GM19240 (cell line): ENCODE results near the gene ATP5F1E.

ENCODE experiments used
- DNase-seq: peaks from one replicate; pipeline ENCODE4 v3.0.0; 2011; ENCODE audit warnings: low spot score; ENCODE audit not compliant: insufficient read length

Gene ATP5F1E

GRCh38 chr20:59032023-59032712 is at the start of gene ATP5F1E:
ATP5F1E (minus strand) TSS chr20:59032335; CDS start chr20:59032251, 84 bp downstream.
- peak; percentile 70 for DNase-seq

GRCh38 chr20:59081036-59081435 is 48.9 kb upstream of the ATP5F1E start:
- no peak for DNase-seq

- no peak for DNase-seq
Measured at GRCh38 chr20:59078231-59078630, 46.1 kb upstream of the ATP5F1E start.

GRCh38 chr20:59077705-59078104 is 45.6 kb upstream of the ATP5F1E start:
- DNase-seq: no peak

- no peak for DNase-seq
Measured at GRCh38 chr20:59075934-59076508, 43.9 kb upstream of the ATP5F1E start.

- no peak for DNase-seq
Measured at GRCh38 chr20:59074456-59074855, 42.3 kb upstream of the ATP5F1E start.

- no peak for DNase-seq
Measured at GRCh38 chr20:59073582-59073981, 41.4 kb upstream of the ATP5F1E start.

GRCh38 chr20:59071216-59071615 is 39.1 kb upstream of the ATP5F1E start:
- no peak for DNase-seq

- DNase-seq: no peak
Measured at GRCh38 chr20:59069026-59069425, 36.9 kb upstream of the ATP5F1E start.

GRCh38 chr20:59068534-59068933 is 36.4 kb upstream of the ATP5F1E start:
- no peak for DNase-seq

- DNase-seq: no peak
Measured at GRCh38 chr20:59064214-59064722, 32.1 kb upstream of the ATP5F1E start.

- no peak for DNase-seq
Measured at GRCh38 chr20:59063358-59064213, 31.5 kb upstream of the ATP5F1E start.

GRCh38 chr20:59062081-59062480 is 29.9 kb upstream of the ATP5F1E start:
- DNase-seq: no peak

- DNase-seq: no peak
Measured at GRCh38 chr20:59055302-59055701, 23.2 kb upstream of the ATP5F1E start.

- DNase-seq: no peak
Measured at GRCh38 chr20:59051666-59052185, 19.6 kb upstream of the ATP5F1E start.

GRCh38 chr20:59050437-59050836 is 18.3 kb upstream of the ATP5F1E start:
- no peak for DNase-seq

- DNase-seq: no peak
Measured at GRCh38 chr20:59048681-59049030, 16.5 kb upstream of the ATP5F1E start.

GRCh38 chr20:59047938-59048680 is 16.0 kb upstream of the ATP5F1E start:
- no peak for DNase-seq

GRCh38 chr20:59046862-59047261 is 14.7 kb upstream of the ATP5F1E start:
- no peak for DNase-seq

GRCh38 chr20:59044796-59045195 is 12.7 kb upstream of the ATP5F1E start:
- DNase-seq: no peak

GRCh38 chr20:59044295-59044694 is 12.2 kb upstream of the ATP5F1E start:
- no peak for DNase-seq
